GM19240 (cell line): ENCODE measurements around the gene ADAM12.
"Not testable (repeated sequence)": the region's sequence is repeated elsewhere in the genome, so short reads cannot be mapped to it uniquely, and the experiment has no call there.

Experiments
- DNase-seq: peaks from one replicate; pipeline ENCODE4 v3.0.0; 2011; ENCODE audit warnings: low spot score; ENCODE audit not compliant: insufficient read length

The ADAM12 gene

DNA sequence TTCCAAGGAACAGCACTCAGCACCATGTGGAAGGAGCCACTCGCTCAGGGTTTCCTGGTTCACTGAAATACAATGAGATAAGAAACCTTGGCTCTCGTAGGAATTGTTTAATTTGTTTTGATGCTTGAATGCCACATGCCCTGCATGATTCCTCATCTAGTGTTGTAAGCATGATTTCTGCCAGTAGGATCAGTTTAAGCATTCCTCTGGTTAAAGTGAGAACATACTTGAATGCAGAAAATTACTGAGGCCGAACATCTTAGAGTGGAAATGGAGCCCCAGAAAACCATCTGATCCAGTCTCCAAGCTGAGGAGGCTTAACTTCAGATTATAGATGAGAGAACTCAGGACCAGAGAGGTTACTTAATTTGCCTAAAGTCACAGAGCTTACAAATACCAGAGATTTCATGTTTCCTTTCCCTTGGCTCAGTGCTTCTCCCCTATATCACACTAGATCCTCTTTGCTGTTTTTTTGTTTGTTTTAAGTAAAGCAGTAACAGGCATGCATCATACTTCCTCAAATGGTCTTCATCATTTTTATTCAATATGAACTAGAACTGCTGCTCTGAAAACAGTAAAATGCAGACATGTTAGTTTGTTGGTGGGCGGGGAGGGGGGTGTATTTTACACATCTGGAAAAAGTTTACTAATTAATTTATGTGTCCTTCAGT lies 125.1 kb downstream of the ADAM12 start:
- no peak for DNase-seq

- DNase-seq: no peak
Observed at GRCh38 chr10:126262233-126262838, 125.9 kb downstream of the ADAM12 start.

DNA sequence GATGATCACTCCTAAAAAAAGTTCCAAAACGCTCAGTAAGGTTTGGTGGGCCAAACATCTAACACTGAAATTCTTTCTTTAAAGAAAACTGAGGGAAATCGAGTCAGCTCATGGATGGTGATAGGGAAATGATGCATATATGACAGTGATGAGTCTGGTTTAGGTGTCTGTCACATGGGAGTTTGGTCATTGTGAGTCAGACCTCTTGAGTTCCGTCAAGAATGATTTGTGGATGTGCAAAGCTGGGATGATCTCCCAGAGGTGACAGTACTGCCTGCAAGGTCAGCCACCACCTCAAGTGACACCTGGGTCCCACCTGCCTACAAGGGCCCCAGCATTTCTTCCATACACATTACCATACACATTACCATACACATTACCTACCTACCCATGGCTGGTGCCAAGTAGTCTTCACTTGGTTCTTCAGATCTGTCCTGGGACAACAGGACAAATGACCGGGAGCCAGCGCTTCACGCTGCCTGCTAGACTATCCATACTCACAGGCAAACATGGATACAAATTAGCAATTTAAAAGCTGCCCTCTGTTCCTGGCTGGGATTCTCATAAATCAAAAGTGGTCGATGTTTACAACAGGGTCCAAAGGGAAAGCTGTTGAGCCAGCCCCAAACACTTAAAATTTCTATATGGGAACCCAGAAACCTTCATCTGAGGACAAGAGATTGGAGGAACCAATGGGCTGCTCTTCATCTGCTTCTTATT lies 128.4 kb downstream of the ADAM12 start:
- DNase-seq: no peak

DNA sequence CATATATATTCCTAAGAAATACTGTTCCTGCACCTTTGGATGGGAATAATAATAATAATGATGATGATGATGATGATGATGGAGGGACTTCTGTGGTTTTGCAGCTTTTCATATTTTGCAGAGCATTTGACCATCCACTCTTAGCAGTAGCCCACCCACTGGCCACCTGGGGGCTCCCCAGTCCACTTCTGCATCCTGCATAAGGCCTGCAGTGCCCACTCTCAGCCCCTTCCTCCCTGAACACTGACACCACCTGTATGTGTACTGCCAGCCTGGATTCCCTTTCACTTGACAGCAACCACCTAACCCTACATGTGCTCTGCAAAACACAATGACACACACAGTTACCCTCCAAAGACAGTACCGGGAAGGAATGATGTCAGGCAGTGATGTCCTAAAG lies 131.4 kb downstream of the ADAM12 start:
- no peak for DNase-seq

DNA sequence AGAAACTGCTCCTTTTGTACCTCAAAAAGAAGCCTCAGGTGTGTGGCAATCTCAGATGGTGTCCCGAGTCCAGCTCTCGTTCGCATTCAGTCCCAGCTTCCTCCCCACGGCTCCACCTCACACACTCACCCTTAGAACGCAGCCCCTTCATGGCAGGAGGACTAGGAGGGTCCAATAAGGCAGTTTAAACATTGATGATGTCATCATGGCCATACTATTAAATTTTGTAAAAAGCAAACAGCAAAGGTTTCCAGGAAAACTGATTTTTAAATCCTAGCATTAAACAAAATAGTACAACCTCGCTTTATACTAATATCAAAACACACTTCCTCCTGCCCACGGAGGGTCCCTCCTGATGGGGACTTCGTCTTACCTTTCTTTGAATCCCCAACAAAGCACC lies 133.0 kb downstream of the ADAM12 start:
- no peak for DNase-seq

GRCh38 chr10:126253611-126253998 lies 134.7 kb downstream of the ADAM12 start:
- DNase-seq: no peak

DNA sequence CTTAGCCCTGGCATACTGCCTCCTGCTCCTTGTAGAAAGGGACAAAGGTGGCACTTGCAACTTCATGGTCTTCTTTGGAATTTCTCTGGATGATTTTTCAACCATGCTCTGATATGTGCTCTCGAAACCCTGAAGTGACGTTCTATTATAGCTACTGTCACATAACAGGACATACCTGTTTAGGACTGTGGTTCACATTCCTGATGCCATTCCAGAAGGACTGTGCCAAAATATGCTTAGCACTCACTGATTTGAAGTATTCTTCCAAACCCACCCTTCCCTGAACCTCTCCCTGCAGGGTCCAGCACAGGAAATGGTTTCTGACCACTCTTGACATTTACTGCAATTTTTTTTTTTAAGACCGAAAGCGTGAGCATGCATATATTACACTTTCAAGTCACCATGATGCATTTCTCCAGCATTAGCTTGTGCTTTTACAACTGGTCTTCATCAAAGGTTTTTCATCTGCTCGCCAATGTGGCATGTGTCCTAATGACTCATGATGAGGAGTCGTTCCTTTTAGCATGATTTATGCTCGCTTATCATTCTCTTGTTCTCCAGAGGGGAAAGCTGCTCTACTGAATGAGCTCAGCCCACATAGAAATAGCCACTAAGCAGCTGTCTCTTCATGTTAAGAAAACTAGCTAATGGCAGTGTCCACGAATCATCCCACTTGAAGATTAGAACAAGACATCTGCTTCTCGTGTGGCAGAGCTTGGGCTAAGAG lies 135.2 kb downstream of the ADAM12 start:
- DNase-seq: no peak

DNA sequence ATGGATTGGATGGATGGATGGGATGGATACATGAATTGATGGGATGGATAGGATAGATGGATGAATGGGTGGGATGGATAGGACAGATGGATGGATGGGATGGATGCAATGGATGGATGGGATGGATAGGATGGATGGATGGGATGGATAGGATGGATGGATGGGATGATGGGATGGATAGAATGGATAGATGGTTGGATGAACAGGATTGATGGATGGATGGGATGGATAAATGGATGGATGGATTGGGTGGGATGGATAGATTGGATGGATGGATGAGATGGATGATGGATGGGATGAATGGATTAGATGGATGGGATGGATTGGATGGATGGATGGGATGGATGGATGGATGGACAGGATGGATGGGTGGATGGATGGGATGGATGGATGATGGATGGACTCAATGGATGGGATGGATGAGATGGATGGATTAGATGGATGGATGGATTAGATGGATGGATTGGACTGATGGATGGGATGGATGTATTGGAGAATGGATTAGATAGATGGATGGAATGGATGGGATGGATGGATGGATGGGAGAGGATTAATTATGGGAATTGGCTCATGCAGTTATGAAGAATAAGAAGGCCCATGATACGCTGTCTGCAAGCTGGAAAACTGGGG lies 136.4 kb downstream of the ADAM12 start:
- DNase-seq: no peak

- DNase-seq: no peak
Observed at GRCh38 chr10:126250527-126251310, 137.6 kb downstream of the ADAM12 start.

- no peak for DNase-seq
Observed at GRCh38 chr10:126250045-126250444, 138.2 kb downstream of the ADAM12 start.

DNA sequence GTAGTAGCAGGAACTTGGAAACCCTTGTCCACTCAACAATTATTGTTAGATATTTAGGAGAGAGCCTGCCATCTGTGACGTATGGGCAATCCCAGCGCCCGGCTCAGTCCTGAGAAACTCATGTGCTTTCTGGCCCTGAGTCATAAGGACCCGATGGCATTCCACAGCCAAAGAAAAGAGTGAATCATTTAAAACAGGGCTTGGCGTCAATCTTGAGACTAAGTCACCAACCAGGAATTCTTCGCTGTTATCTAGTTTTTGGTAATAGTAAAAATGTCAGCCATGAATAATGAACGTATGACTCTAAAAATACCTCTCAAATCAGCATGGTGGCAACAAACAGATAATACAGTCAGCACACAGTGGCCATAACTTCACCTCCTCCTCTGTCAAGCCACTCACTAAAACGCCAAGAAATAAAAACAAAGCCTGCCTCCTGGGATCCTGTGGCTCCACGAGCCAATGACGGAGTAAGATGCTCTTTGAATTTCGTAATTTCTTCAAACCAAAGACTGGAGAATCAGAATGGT lies 140.8 kb downstream of the ADAM12 start:
- no peak for DNase-seq

DNA sequence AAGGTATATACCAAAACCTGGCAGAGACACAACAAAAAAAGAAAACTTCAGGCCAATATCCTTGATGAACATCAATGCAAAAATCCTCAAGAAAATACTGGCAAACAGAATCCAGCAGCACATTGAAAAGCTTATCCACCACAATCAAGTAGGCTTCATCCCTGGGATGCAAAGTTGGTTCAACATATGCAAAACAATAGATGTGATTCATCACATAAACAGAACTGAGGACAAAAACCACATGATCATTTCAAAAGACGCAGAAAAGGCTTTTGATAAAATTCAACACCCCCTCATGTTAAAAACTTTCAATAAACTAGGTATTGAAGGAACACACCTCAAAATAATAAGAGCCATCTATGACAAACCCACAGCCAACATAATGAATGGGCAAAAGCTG lies 141.9 kb downstream of the ADAM12 start:
- DNase-seq: not testable (repeated sequence)

DNA sequence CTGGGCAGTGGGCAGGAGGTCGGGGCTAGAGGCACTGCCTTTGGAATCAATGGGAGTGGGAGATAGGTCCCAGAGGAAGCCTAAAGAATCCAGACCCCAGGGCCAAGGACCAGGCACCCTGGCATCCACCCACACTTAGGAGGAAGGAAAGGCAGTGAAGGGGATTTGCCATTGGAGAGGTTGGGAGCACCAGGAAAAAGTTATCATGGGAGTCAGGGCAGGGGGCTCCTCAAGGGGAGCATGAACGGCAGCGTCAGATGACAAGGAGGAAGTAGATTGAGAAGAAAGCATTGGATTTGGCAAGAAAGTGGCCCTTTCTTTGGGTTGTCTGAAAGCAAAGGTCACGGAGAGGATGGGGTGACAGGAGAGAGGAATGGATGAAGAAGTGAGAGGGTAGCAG lies 142.8 kb downstream of the ADAM12 start:
- DNase-seq: no peak

GRCh38 chr10:126243971-126244370 lies 144.3 kb downstream of the ADAM12 start:
- no peak for DNase-seq

- no peak for DNase-seq
Observed at GRCh38 chr10:126243306-126243705, 145.0 kb downstream of the ADAM12 start.

GRCh38 chr10:126242397-126243260 lies 145.6 kb downstream of the ADAM12 start:
- no peak for DNase-seq

- no peak for DNase-seq
Observed at GRCh38 chr10:126240483-126240882, 147.8 kb downstream of the ADAM12 start.

DNA sequence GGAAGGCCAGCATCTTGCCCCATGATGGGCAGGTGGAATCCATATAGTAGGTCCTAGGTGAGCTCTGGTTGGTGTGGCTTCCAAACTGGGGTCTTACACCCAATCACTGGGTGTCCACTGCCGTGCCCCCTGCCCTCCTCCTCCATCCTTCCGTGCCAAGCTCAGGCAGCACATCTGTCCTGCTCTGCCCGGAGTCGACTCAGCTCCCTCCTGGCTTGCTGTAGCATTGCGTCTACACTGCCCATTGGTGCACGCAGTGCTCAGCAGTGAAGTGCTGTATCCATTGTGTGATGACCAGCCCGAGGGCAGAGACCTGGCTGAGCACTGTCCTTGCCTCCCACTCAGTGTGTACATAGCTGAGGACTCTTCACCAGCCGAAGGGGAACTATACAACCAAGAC lies 148.4 kb downstream of the ADAM12 start:
- no peak for DNase-seq

DNA sequence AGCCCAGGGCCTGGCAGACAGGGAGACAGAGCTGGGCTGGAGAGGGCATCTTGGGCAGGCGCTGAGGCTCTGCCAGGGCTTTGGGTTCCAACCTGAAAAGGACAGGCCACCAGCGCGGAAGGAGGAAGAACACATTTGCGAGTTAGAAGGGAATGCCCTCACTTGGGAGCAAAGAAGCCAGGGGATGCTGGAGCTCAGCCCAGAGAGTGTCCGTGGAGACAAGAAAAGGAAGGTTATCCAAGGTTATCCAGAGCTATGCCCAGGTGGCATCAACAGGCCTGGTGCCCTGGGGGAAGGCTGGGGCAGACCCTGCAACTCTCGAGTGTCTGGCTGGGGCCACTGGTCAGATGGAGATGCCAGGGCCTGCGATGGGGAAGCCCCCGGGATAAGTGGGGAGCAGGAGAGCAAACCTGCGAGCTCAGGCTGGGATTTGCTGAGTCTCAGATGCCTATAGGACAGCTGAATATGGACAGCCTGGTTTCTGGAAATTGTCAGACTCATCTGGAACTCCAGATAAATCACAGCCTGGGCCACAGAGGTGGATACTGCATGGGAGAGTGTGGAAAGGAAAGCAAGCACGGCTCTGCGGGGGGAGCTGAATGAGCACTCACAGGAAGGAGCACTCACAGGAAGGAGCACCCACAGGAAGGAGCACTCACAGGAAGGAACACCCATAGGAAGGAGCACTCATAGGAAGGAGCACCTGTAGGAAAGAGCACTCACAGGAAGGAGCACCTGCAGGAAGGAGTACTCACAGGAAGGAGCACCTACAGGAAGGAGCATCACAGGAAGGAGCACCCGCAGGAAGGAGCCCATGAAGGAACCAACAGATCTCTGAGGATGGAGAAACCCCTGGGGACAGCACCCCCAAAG lies 152.1 kb downstream of the ADAM12 start:
- DNase-seq: no peak
